Thyroid gland (tissue), 4 donors: ENCODE data around the gene TEAD3. TPM values are rescaled to one million over a fixed set of nuclear protein-coding genes. Genes with fewer than 3 reads are reported as not detected.
A peak's percentile ranks its signal among the peaks of the same experiment; 100 is the strongest.

Source experiments
- DNase-seq, 2 donors: peaks; one replicate each; pipeline ENCODE4 v3.0.0-alpha.2; 2019
- H3K27ac ChIP-seq, 3 donors: fragments of 200-600 bp; sonication (generic); 1 replicate in 2 of 3; 2 replicates in 1 of 3; pipeline ENCODE4 v1.5.1; 2016 to 2019; ENCODE audit warnings: mild to moderate bottlenecking in 1 of 3, moderate library complexity in 1 of 3
- H3K27me3 ChIP-seq: fragments of 200-600 bp; sonication (generic); one replicate; pipeline ENCODE4 v1.5.1; 2019
- H3K36me3 ChIP-seq, 2 donors: fragments of 200-600 bp; sonication (generic); one replicate each; pipeline ENCODE4 v1.5.1; 2016 to 2019
- H3K4me1 ChIP-seq, 2 donors: fragments of 200-600 bp; sonication (generic); one replicate each; pipeline ENCODE4 v1.5.1; 2017 to 2019
- H3K4me3 ChIP-seq, 3 donors: fragments of 200-600 bp; sonication (generic); replicated peaks in 1 of 3; 1 replicate in 2 of 3; 2 replicates in 1 of 3; pipeline ENCODE4 v1.5.1; 2016; ENCODE audit warnings: mild to moderate bottlenecking in 1 of 3
- H3K9me3 ChIP-seq: fragments of 200-600 bp; sonication (generic); one replicate; pipeline ENCODE4 v1.5.1; 2017
- CTCF ChIP-seq, 6 experiments: fragments of 200-600 bp in 3 of 6; fragments of 450-650 bp in 3 of 6; sonication (generic) in 3 of 6; IDR thresholded peaks; one replicate each; pipeline ENCODE4 v1.5.1; 2016 to 2019; ENCODE audit warnings: antibody characterized with exemption in 6 of 6, mild to moderate bottlenecking in 2 of 6, inconsistent platforms in 1 of 6, moderate library complexity in 1 of 6
- POLR2A ChIP-seq, 2 donors: fragments of 450-650 bp; IDR thresholded peaks; one replicate each; pipeline ENCODE4 v1.6.1; 2017; ENCODE audit warnings: antibody characterized with exemption in 2 of 2, mild to moderate bottlenecking in 2 of 2, moderate library complexity in 1 of 2
- WGBS, 2 donors: methylation state at CpG; one replicate each; pipeline ENCODE4 v1.1.5; 2017; 5-methylcytosine and 5-hydroxymethylcytosine counted together
- intact Hi-C: fragments of 100-400 bp; cut with DNase I; formaldehyde crosslinking; loops from one replicate; pipeline ENCODE4 v1.15.1; 2023
- total RNA-seq, 4 donors: library from RNA; depleted of rRNA; stranded (reverse); fragments of >200 nt; gene quantifications; one replicate each; pipeline ENCODE4 v1.2.3, GENCODE V29; 2016

Gene TEAD3
- total RNA-seq, 4 donors from 2014 or later = 9.9 to 17.0 (median 11.2) TPM

DNA sequence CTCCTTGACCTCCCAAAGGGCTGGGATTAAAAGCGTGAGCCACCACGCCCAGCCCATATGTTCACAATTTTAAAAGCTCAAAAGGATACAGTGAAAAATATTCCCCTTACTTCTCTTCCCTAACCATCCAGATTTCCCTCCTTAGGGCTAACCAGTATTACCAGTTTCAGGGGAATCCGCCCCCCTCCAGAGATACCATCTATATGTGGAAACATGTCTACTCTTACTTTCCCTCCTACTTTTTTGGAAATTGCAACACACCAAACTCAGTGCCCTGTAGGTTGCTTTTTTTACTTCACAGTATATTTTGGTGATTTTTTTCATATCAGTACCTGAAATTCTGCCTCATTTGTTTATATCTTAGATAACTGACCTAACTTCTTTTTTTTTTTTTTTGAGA, 35.6 kb downstream of the TEAD3 start:
- no peak overlapping the region for H3K27ac ChIP-seq
- 82 to 97% methylated on average over 3 of the region's 3 CpGs for WGBS, 2 donors
- H3K4me3 ChIP-seq = no peak overlapping the region
- TF ChIP-seq POLR2A (IDR thresholded peaks at IDR 0.05) (no peak), CTCF (IDR thresholded peaks at IDR 0.05) (no peak)
- no peaks in the 10 kb centered on the region for H3K36me3 ChIP-seq
- H3K4me1 ChIP-seq = no peaks in the 10 kb centered on the region
- intact Hi-C loops = no loop called here
- DNase-seq = no peak
- H3K27me3 ChIP-seq = no peaks in the 10 kb centered on the region
- H3K9me3 ChIP-seq = no peaks in the 10 kb centered on the region

GRCh38 chr6:35457907-35458306, 39.0 kb downstream of the TEAD3 start:
- 68 to 80% methylated on average over 4 of the region's 4 CpGs for WGBS, 2 donors
- Histone ChIP-seq H3K4me1 (peaks cover 5 to 8% of the 10 kb centered on the region in 2 donors), H3K4me3 (no peak overlapping the region), H3K9me3 (no peaks in the 10 kb centered on the region), H3K27me3 (no peaks in the 10 kb centered on the region), H3K27ac (no peak overlapping the region), H3K36me3 (no peaks in the 10 kb centered on the region)
- intact Hi-C loops = no loop called here
- DNase-seq = no peak
- no peak for TF ChIP-seq POLR2A (IDR thresholded peaks at IDR 0.05)
- TF ChIP-seq CTCF (IDR thresholded peaks at IDR 0.05) = no peak

DNA sequence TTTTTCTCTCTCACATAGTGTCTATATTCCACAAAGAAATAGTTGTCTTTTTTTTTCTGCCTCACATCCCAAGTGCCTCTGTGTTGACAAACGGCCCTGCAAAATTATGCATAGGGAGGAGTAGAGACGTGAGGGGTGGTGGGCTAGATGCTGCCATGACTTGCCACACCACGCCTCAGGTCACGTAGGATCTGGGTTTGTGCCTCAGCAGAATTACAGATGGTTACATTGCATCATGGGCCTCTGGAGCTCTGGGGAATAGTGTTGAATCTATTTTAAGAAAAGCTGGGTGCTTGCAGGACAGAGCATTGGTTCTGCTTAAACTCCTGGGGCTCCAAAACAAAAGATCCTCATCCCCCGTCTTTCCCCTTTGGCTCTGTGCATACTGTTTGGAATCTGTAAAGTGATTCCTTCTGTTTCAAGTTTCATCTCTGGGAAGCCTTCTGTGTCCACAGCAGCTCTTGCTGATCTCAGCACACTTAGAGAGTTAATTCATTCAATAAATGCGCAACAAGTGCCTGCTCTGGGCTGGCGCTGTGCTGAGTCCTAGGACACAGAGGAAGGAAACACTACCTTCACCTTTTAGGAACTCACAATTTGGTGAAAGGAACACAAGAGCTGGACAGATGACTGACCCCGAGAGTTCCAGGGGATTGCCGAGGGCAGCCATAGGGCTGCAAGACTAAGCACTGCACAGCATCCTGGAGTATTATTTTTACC, 42.3 kb downstream of the TEAD3 start:
- H3K27ac ChIP-seq = no peak overlapping the region

GRCh38 chr6:35453236-35453635, 43.6 kb downstream of the TEAD3 start:
- H3K4me3 ChIP-seq = no peak overlapping the region

More for the DNA sequence above, 42.3 kb downstream of the TEAD3 start:
- 81 to 86% methylated on average over 9 of the region's 9 CpGs for WGBS, 2 donors
- DNase-seq = peak in 1 of 2 donors; percentile 12
- peaks cover 11 to 19% of the 10 kb centered on the region in 2 donors for H3K4me1 ChIP-seq
- intact Hi-C loops = no loop called here
- H3K9me3 ChIP-seq = no peaks in the 10 kb centered on the region
- H3K27me3 ChIP-seq = no peaks in the 10 kb centered on the region
- TF ChIP-seq CTCF (IDR thresholded peaks at IDR 0.05) (no peak), POLR2A (IDR thresholded peaks at IDR 0.05) (no peak)
- H3K36me3 ChIP-seq = no peaks in the 10 kb centered on the region
- no peak overlapping the region for H3K4me3 ChIP-seq

More at GRCh38 chr6:35453236-35453635, 43.6 kb downstream of the TEAD3 start:
- TF ChIP-seq CTCF (IDR thresholded peaks at IDR 0.05) (no peak), POLR2A (IDR thresholded peaks at IDR 0.05) (no peak)
- Histone ChIP-seq H3K9me3 (no peaks in the 10 kb centered on the region), H3K27ac (no peak overlapping the region), H3K27me3 (no peaks in the 10 kb centered on the region), H3K4me1 (peaks cover 11 to 19% of the 10 kb centered on the region in 2 donors), H3K36me3 (no peaks in the 10 kb centered on the region)
- 50 to 53% methylated on average over 3 of the region's 3 CpGs for WGBS, 2 donors
- intact Hi-C loops = no loop called here
- no peak for DNase-seq
